ENCODE results near the gene MAPK9.

Gene MAPK9

DNA sequence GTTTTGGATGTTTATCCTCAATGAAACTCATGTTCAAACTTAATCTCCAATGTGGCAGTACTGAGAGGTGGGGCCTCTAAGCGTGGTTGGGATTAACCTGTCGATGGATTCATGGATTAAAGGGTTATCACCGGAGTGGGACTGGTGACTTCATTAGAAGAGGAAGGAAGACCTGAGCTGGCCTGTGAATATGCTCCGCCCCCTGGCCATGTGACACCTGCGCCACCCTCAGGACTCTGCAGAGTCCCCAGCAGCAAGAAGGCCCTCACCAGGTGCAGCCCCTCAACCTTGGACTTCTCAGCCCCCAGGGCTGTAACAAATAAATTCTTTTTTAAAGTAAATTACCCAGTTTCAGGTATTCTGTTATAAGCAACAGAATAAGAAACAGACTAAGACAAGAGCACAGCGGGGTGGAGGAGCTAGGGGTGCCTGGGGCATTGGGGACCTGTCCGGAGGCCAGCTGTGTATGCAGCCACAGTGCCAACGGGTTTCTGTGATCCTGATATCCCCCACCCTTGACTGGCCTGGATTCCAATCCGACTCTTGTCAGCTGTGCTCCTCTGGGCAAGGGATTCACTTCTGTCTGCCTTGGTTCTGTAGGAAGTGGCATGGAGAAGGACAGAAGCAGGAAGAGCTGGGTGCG lies 3.2 kb upstream of the MAPK9 start:
- FAIRE-seq (no peak), DNase-seq (ENCODE audit: insufficient read length, low spot score) (no peak)
- TF ChIP-seq, protein P1, sequence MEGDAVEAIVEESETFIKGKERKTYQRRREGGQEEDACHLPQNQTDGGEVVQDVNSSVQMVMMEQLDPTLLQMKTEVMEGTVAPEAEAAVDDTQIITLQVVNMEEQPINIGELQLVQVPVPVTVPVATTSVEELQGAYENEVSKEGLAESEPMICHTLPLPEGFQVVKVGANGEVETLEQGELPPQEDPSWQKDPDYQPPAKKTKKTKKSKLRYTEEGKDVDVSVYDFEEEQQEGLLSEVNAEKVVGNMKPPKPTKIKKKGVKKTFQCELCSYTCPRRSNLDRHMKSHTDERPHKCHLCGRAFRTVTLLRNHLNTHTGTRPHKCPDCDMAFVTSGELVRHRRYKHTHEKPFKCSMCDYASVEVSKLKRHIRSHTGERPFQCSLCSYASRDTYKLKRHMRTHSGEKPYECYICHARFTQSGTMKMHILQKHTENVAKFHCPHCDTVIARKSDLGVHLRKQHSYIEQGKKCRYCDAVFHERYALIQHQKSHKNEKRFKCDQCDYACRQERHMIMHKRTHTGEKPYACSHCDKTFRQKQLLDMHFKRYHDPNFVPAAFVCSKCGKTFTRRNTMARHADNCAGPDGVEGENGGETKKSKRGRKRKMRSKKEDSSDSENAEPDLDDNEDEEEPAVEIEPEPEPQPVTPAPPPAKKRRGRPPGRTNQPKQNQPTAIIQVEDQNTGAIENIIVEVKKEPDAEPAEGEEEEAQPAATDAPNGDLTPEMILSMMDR (IDR thresholded peaks at IDR 0.05; ENCODE audit: insufficient read depth, missing control alignments), result no peak

DNA sequence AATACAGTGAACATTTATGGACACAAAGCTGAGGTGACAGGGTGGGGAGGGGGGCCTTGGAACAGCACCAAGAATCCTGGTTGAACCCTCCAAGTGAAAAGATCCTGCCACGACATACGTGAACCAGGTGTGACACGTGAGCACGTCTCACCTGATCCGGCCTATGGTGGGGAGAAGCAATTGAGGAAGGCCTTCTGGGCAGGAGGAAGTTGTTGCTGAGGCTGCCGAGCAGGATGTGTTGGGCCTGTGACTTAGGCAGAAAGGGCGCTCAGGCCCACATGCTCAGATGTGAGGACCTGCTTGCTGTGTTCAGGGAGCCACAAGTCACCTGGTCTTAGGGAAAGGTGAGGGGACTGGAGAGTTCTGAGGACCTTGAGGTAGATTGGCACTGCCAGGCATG lies 2.5 kb upstream of the MAPK9 start:
- FAIRE-seq, result no peak
- DNase-seq (ENCODE audit: insufficient read length, low spot score), result no peak
- TF ChIP-seq, protein P1 (IDR thresholded peaks at IDR 0.05; ENCODE audit: insufficient read depth, missing control alignments), result no peak

DNA sequence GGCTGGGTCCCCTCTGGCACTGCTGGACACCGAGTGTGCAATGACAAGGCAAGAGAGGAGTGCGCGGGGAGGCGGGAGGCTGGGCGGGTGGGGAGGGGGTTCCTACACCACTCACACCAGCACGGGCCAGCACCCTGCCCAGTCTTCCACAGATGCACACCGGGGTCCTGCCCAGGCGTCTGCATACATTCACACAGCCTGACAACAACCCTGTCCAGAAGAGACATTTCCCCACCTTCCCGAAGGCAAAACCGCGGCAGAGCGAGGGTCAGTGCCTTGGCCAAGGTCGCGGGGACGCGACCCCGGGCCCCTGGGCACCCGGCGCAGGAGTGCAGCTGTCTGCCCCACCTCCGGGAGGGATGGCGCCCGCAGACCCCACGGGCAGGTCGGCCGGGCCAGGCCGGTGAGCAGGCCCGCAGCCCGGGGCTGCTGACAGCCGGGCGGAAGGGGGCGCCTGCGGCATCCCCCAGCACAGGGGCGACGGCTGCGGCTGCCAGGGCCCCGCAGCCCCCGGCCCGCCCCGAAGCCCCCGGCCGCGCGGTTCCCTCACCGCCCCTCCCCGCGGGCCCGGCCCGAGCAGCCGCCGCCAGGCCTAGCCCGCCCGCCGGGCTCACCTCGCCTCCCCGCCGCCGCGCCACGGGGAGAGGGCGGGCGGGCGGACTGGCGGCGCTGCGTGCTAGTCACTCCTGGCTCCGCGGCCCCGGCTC lies 496 bp downstream of the MAPK9 start:
- DNase-seq (ENCODE audit: insufficient read length, low spot score) (no peak), FAIRE-seq (no peak)
- TF ChIP-seq, protein P1 (IDR thresholded peaks at IDR 0.05; ENCODE audit: insufficient read depth, missing control alignments), result no peak

DNA sequence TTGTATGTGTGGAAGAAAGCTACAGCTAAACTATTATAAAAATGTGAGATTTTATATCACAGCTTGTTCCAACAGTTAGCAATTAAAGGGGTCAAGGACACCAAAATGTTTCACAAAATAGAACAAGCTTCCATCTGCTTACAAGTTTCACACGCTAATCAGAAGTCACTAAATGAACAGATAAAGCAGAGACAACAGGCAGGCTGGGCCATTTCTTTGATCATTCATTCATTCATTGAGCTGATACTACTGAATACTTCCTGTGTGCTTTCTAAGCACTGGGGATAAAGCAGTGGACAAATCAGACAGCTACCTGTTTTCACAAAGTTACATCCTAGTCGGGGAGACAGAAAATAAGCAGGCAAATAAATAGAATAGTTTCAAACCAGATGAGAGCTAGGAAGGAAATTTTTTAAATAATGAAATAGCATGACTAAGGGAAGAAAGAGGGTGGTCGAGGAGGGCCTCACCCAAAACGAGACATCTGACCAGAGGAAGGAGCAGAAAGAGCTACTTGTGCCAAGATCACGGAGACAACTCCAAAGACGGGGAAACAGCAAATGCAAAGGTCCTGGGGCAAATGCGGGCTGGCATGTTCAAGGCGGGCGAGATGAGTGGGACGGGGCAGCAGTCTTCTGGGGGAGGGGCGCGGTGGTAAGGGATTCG lies 1.2 kb downstream of the MAPK9 start:
- TF ChIP-seq, protein P1 (IDR thresholded peaks at IDR 0.05; ENCODE audit: insufficient read depth, missing control alignments), result no peak
- FAIRE-seq, result no peak

DNA sequence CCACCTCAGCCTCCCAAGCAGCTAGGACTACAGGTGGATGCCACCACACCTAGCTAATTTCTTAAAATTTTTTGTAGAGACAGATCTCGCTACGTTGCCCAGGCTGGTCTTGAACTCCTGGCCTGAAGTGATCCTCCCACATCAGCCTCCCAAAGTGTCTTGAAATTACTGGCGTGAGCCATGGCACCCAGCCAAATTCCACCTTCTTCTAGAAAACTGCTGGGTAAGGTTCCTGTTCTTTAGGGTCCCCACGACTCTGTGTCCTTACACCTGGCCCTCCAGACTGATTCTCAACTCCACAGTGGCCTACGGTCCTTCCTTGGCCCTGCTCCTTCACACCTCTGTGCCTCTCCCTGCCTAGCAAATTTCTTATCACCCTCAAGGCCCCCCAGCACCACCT lies 1.9 kb downstream of the MAPK9 start:
- TF ChIP-seq, protein P1 (IDR thresholded peaks at IDR 0.05; ENCODE audit: insufficient read depth, missing control alignments), result no peak
- FAIRE-seq (no peak), DNase-seq (ENCODE audit: insufficient read length, low spot score) (no peak)

More for the DNA sequence above, 1.2 kb downstream of the MAPK9 start:
- no peak for DNase-seq (ENCODE audit: insufficient read length, low spot score)

DNA sequence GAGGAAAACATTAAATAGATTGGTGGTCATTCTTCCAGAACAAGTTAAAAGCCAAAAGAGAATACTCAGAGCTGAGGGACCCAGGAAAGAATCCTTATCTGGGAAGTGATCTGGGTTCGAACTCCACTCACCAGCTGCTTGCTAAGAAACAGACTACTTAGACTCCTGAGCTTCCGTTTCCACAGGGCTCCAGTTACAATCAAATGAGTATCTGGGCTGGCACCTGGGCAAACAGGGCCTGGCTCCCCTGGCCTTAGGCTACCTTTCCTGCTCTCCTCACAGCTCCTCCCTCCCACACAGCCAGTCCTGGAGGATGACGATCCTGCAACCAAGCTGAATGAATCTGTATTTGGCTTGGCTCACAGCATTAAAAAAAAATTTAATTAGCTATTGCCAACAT lies 2.5 kb downstream of the MAPK9 start:
- TF ChIP-seq, protein P1 (IDR thresholded peaks at IDR 0.05; ENCODE audit: insufficient read depth, missing control alignments), result no peak
- FAIRE-seq, result no peak
- DNase-seq (ENCODE audit: insufficient read length, low spot score), result no peak

DNA sequence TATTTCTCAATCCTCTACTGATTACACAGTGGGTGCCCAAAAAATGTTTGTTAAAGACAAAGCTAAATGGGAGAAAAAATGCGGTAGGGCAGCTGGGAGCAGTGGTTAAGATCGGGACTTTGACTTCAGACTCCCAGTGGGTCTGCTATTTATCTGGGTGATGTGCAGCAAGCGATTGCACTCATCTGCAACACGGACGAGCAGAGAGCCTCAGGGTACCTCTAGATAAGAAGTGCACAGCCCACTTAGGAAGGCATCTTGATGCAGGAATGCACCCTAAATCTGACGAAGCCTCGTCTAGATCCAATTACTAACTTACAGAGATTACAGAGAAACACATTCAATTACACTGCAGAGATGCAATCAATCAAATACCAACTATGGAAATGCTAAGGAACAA lies 4.0 kb downstream of the MAPK9 start:
- TF ChIP-seq, protein P1 (IDR thresholded peaks at IDR 0.05; ENCODE audit: insufficient read depth, missing control alignments), result no peak
- no peak for DNase-seq (ENCODE audit: insufficient read length, low spot score)
- no peak for FAIRE-seq
